Measurements from ENCODE around the gene SPN.

DNA sequence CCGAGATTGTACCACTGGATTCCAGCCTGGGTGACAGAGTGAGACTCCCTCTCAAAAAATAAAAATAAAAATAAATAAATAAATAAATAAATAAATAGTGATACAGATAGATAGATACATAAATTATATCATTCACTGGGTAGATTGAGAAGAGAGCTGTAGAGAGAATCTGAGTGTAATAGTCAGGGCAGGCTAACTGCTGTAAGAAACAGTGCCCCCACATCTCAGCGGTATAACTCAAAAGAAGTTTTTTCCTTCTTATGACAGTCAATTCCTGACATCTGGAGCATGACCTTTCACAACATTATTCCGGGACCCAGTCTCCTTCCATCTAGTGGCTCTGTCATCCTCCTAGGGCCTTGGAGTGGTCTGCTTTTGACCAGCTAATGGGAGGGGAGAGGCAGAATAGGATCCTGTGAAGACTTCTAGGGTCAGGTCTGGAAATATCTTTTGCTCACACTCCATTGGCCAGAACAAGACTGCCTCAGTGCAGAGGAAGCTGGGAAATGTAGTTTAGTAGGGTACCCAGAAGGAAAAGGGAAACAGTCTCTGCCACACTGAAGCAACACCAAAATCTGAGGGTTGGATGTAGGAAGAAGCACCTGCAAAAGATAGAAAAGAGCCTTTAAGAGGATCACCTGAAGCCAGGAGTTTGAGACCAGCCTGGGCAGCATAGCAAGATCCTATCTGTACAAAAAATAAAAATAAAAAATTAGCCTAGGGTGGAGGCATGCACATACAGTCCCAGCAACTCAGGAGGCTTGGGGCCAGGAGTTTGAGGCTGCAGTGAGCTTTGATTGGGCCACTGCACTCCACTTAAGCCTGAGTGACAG lies 13.0 kb downstream of the SPN start:
- TF ChIP-seq, protein P1, sequence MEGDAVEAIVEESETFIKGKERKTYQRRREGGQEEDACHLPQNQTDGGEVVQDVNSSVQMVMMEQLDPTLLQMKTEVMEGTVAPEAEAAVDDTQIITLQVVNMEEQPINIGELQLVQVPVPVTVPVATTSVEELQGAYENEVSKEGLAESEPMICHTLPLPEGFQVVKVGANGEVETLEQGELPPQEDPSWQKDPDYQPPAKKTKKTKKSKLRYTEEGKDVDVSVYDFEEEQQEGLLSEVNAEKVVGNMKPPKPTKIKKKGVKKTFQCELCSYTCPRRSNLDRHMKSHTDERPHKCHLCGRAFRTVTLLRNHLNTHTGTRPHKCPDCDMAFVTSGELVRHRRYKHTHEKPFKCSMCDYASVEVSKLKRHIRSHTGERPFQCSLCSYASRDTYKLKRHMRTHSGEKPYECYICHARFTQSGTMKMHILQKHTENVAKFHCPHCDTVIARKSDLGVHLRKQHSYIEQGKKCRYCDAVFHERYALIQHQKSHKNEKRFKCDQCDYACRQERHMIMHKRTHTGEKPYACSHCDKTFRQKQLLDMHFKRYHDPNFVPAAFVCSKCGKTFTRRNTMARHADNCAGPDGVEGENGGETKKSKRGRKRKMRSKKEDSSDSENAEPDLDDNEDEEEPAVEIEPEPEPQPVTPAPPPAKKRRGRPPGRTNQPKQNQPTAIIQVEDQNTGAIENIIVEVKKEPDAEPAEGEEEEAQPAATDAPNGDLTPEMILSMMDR (optimal IDR thresholded peaks at IDR 0.05 in 1 of 3, IDR thresholded peaks at IDR 0.05 in 1 of 3, conservative IDR thresholded peaks at IDR 0.05 in 1 of 3; ENCODE audit: extremely low read depth in 1 of 3, insufficient read depth in 2 of 3, low read length in 3 of 3), result no peak
- TF ChIP-seq EZH2 (IDR thresholded peaks at IDR 0.05; ENCODE audit: low read length), result no peak
